PC-3 (cell line): Measurements from ENCODE around the gene ATG4D. TPM values are rescaled to one million over a fixed set of nuclear protein-coding genes. Genes with fewer than 3 reads are reported as not detected.

Source experiments
- ATAC-seq: fragments of 200-7000 bp; cut with Tn5 transposase; 2 replicates; pipeline ENCODE4 v1.9.1; 2020; ENCODE audit warnings: mild to moderate bottlenecking, moderate library complexity
- BruUV-seq: library from RNA; stranded (reverse); fragments of 400-500 nt; replicated peaks from 2 replicates; lab custom pipeline; 2021; lab: Mats Ljungman, UMichigan
- CTCF ChIA-PET: fragments of 300-600 bp; sonication (Branson Sonifier 250); formaldehyde crosslinking; loops from one replicate; lab custom pipeline; 2022; ENCODE audit warnings: antibody characterized with exemption; lab: Charles Lee
- POLR2A ChIA-PET: fragments of 300-600 bp; sonication (Branson Sonifier 250); formaldehyde crosslinking; loops from one replicate; lab custom pipeline; 2022; ENCODE audit warnings: antibody characterized with exemption; ENCODE audit not compliant: unreplicated experiment; lab: Charles Lee
- DNase-seq: peaks from one replicate; pipeline ENCODE4 v3.0.0-alpha.2; 2015
- H2AFZ ChIP-seq: fragments of 300-600 bp; sonication (generic); 2 replicates; pipeline ENCODE4 v1.6.0; 2016; ENCODE audit warnings: antibody characterized with exemption, low read length
- H3F3A ChIP-seq: fragments of 300-600 bp; sonication (generic); one replicate; pipeline ENCODE4 v1.6.0; 2017; ENCODE audit warnings: antibody characterized with exemption, low read length, control low read depth, mild to moderate bottlenecking; ENCODE audit not compliant: unreplicated experiment
- H3K27ac ChIP-seq: fragments of 300-600 bp; sonication (generic); 2 replicates; pipeline ENCODE4 v1.5.1; 2016; ENCODE audit warnings: mild to moderate bottlenecking, low read length
- H3K27me3 ChIP-seq: fragments of 300-600 bp; sonication (generic); 2 replicates; pipeline ENCODE4 v1.6.1; 2016; ENCODE audit warnings: low read length, mixed read lengths
- H3K36me3 ChIP-seq: fragments of 300-600 bp; sonication (generic); 2 replicates; pipeline ENCODE4 v1.6.1; 2016; ENCODE audit warnings: low read depth, mixed run types, low read length, mixed read lengths
- H3K4me1 ChIP-seq: fragments of 300-600 bp; sonication (generic); 2 replicates; pipeline ENCODE4 v1.5.1; 2016; ENCODE audit warnings: low read length; ENCODE audit not compliant: insufficient read depth
- H3K4me2 ChIP-seq: fragments of 300-600 bp; sonication (generic); 2 replicates; pipeline ENCODE4 v1.6.0; 2016; ENCODE audit warnings: low read length
- H3K4me3 ChIP-seq: fragments of 300-600 bp; sonication (generic); 2 replicates; pipeline ENCODE4 v1.5.1; 2016; ENCODE audit warnings: mild to moderate bottlenecking, low read length, mixed read lengths
- H3K79me2 ChIP-seq: fragments of 300-600 bp; sonication (generic); 2 replicates; pipeline ENCODE4 v1.6.1; 2017; ENCODE audit warnings: low read length, mixed read lengths
- H3K9ac ChIP-seq: fragments of 300-600 bp; sonication (generic); 2 replicates; pipeline ENCODE4 v1.6.0; 2016; ENCODE audit warnings: mild to moderate bottlenecking, low read length
- H3K9me2 ChIP-seq: fragments of 300-600 bp; sonication (generic); replicated peaks from 2 replicates; pipeline ENCODE4 v1.6.1; 2016; ENCODE audit warnings: mixed run types, low read length, mixed read lengths
- H3K9me3 ChIP-seq: fragments of 300-600 bp; sonication (generic); 2 replicates; pipeline ENCODE4 v1.6.1; 2016; ENCODE audit warnings: low read length, mixed read lengths
- H4K20me1 ChIP-seq: fragments of 300-600 bp; sonication (generic); 2 replicates; pipeline ENCODE4 v1.6.1; 2016; ENCODE audit warnings: low read length, mixed read lengths
- CTCF ChIP-seq: fragments of 300-600 bp; sonication (generic); conservative IDR thresholded peaks from 2 replicates; pipeline ENCODE4 v1.5.1; 2017; ENCODE audit warnings: antibody characterized with exemption, low read depth, mild to moderate bottlenecking, low read length
- EZH2 ChIP-seq: fragments of 300-600 bp; sonication (generic); IDR thresholded peaks from one replicate; pipeline ENCODE4 v1.6.1; 2017; ENCODE audit warnings: antibody characterized with exemption, mild to moderate bottlenecking, low read length; ENCODE audit not compliant: unreplicated experiment
- EZH2phosphoT487 ChIP-seq: fragments of 300-600 bp; sonication (generic); IDR thresholded peaks from 2 replicates; pipeline ENCODE4 v1.6.1; 2018; ENCODE audit warnings: mild to moderate bottlenecking, antibody characterized with exemption, low read length, borderline replicate concordance
- intact Hi-C: fragments of 100-400 bp; cut with micrococcal nuclease; formaldehyde crosslinking; loops from 2 replicates; pipeline ENCODE4 v1.9.0; 2023
- total RNA-seq: library from RNA; depleted of rRNA; stranded (reverse); fragments of >200 nt; gene quantifications from 2 replicates; pipeline ENCODE4 v1.2.3, GENCODE V29; 2014

Gene ATG4D
- total RNA-seq, 1 experiment from 2014 or later: 65.9 TPM

- Histone ChIP-seq H3K9me2 (no peaks in the 10 kb centered on the region), H3K4me2 (no peak overlapping the region), H3K27ac (no peak overlapping the region), H3K27me3 (no peaks in the 10 kb centered on the region), H2AFZ (no peak overlapping the region), H4K20me1 (peaks cover 7% of the 10 kb centered on the region; the same call in 1 of the 2 replicates), H3K36me3 (peaks cover 34% of the 10 kb centered on the region), H3K79me2 (peaks cover 72% of the 10 kb centered on the region), H3K4me1 (peaks cover 4% of the 10 kb centered on the region; the same call in 1 of the 2 replicates), H3K9me3 (no peaks in the 10 kb centered on the region), H3K9ac (no peak overlapping the region), H3F3A (no peaks in the 10 kb centered on the region), H3K4me3 (no peak overlapping the region)
- BruUV-seq: no TSS peak
- DNase-seq (no peak), ATAC-seq (no peak)
- ChIA-PET POLR2A (no interaction called here), CTCF (interaction anchor here (0.6 kb wide), 1 partner anchor 16 kb away, joined by 3 read pairs; no protein-coding TSS in a partner anchor)
- TF ChIP-seq EZH2phosphoT487 (no peak), EZH2 (no peak), CTCF (no peak)
- intact Hi-C loops: no loop called here
These were observed 44.0 kb upstream of the ATG4D start for GRCh38 chr19:10499550-10500246.

DNA sequence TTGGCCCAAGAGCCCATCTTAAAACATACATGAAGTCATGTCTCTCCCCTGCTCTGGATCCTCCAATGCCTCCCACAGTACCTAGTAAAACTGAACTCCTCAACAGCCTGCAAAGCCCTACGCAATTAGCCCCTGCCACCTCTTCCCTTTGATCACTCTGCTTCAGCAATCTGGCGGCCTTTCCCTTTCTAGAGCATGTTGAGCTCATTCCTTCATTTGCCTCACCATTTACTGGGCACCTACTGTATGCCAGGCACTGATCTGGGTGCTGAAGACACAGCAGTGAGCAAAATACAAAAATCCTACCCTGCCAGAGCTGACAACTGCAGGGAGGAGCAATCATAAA, 43.5 kb upstream of the ATG4D start:
- no TSS peak for BruUV-seq
- ChIA-PET CTCF (interaction anchor here (0.6 kb wide), 1 partner anchor 17 kb away, joined by 3 read pairs; no protein-coding TSS in a partner anchor), POLR2A (no interaction called here)
- no peak overlapping the region for H3K4me2 ChIP-seq
- H3K36me3 ChIP-seq: peaks cover 30% of the 10 kb centered on the region
- no peak for ATAC-seq
- H3K27ac ChIP-seq: no peak overlapping the region
- no peaks in the 10 kb centered on the region for H3F3A ChIP-seq
- no peaks in the 10 kb centered on the region for H3K9me3 ChIP-seq
- TF ChIP-seq EZH2: no peak
- TF ChIP-seq EZH2phosphoT487: no peak
- no peak for TF ChIP-seq CTCF
- intact Hi-C loops: no loop called here
- peaks cover 68% of the 10 kb centered on the region for H3K79me2 ChIP-seq
- DNase-seq: no peak
- peaks cover 4% of the 10 kb centered on the region; the same call in 1 of the 2 replicates for H3K4me1 ChIP-seq
- H2AFZ ChIP-seq: no peak overlapping the region
- no peaks in the 10 kb centered on the region for H3K27me3 ChIP-seq
- H3K4me3 ChIP-seq: no peak overlapping the region
- no peak overlapping the region for H3K9ac ChIP-seq
- no peaks in the 10 kb centered on the region for H3K9me2 ChIP-seq
- H4K20me1 ChIP-seq: peaks cover 7% of the 10 kb centered on the region; the same call in 1 of the 2 replicates

DNA sequence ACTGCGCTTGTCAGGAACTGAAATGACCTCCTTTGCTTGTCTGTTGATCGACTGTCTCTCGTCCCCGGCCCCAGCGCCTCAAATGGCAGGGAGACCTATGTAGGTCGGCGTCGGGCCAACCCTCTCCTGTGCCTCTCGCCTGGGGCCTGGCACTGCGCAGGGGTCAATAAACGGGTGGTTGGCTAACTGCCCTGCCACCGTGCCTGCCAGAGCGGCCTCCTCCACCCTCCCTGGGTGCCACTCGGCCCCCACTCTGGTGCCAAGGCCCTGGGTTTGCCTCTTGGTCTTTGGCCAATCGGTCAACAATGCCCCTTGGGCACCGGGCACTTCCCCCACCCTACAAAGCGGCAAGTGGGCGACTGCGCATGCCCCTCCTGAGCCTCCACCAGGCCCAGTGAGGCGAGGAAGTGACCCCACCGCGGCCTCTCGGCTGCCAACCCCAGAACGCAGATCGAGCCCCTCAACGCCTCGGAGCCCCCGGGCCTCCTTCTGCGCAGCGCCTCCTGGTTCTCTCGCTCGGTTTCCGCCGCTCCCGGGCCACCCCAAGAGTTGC, 41.7 kb upstream of the ATG4D start:
- H3K4me2 ChIP-seq: peak overlapping the region; percentile 91
- peak overlapping the region; percentile 73 for H3K27ac ChIP-seq
- H3K9ac ChIP-seq: peak overlapping the region; percentile 98
- peaks cover 21% of the 10 kb centered on the region for H3K36me3 ChIP-seq
- intact Hi-C loops: no loop called here
- ATAC-seq: peak; percentile 69
- no peaks in the 10 kb centered on the region for H3K27me3 ChIP-seq
- peaks cover 52% of the 10 kb centered on the region for H3K79me2 ChIP-seq
- H2AFZ ChIP-seq: peak overlapping the region; percentile 91
- no peaks in the 10 kb centered on the region for H3K9me2 ChIP-seq
- BruUV-seq: TSS peak; percentile 54
- DNase-seq: peak; percentile 67
- CTCF ChIA-PET: no interaction called here
- H4K20me1 ChIP-seq: peaks cover 7% of the 10 kb centered on the region; the same call in 1 of the 2 replicates
- peak overlapping the region; percentile 86 for H3K4me3 ChIP-seq
- POLR2A ChIA-PET: no interaction called here
- no peaks in the 10 kb centered on the region for H3F3A ChIP-seq
- TF ChIP-seq EZH2phosphoT487 (no peak), EZH2 (no peak), CTCF (no peak; the same call in 1 of the 2 replicates)
- peaks cover 4% of the 10 kb centered on the region; the same call in 1 of the 2 replicates for H3K4me1 ChIP-seq
- H3K9me3 ChIP-seq: no peaks in the 10 kb centered on the region
